ENCODE data around the gene PAQR4.

Gene PAQR4

GRCh38 chr16:2980227-2981176, 11.4 kb downstream of the PAQR4 start, which contains the start of gene PKMYT1:
Gene PKMYT1, minus strand, starts transcription at chr16:2980446. Its CDS starts 789 bp downstream, at chr16:2979657.
- H3K27me3 ChIP-seq (ENCODE audit: insufficient read depth, low read length), result no peaks in the 10 kb centered on the region
- peak within 1 kb of the TSS; percentile 96 for H3K4me3 ChIP-seq (ENCODE audit: low read depth, low read length, poor library complexity, severe bottlenecking)
- H3K36me3 ChIP-seq (ENCODE audit: insufficient read depth, low read length), result peaks cover 29% of the 10 kb centered on the region
- no peaks in the 10 kb centered on the region for H3K9me2 ChIP-seq (ENCODE audit: low read depth, low read length)
- TF ChIP-seq CTCF (IDR thresholded peaks at IDR 0.05; ENCODE audit: low read length) (no peak), EZH2 (IDR thresholded peaks at IDR 0.05; ENCODE audit: borderline replicate concordance, low read length) (no peak)
- peaks cover 3% of the 10 kb centered on the region; the same call in 1 of the 2 replicates for H3K79me2 ChIP-seq (ENCODE audit: insufficient read depth, low read length)
- H3K4me2 ChIP-seq (ENCODE audit: low read length), result peak within 1 kb of the TSS; percentile 85
- no peaks in the 10 kb centered on the region for H4K20me1 ChIP-seq (ENCODE audit: insufficient read depth, low read length)
- H3K27ac ChIP-seq (ENCODE audit: low read depth, low read length, poor library complexity, severe bottlenecking), result peak within 1 kb of the TSS; percentile 61
- peaks cover 52% of the 10 kb centered on the region for H3K4me1 ChIP-seq (ENCODE audit: insufficient read depth, low read length, severe bottlenecking)
- H3F3A ChIP-seq (ENCODE audit: insufficient read depth, low read length), result no peaks in the 10 kb centered on the region
- no peak within 1 kb of the TSS for H2AFZ ChIP-seq (ENCODE audit: low read length)
- peak within 1 kb of the TSS; percentile 91 for H3K9ac ChIP-seq (ENCODE audit: low read length)
- no peaks in the 10 kb centered on the region for H3K9me3 ChIP-seq (ENCODE audit: low read length)

GRCh38 chr16:2981177-2981898, 12.2 kb downstream of the PAQR4 start:
- Histone ChIP-seq H4K20me1 (ENCODE audit: insufficient read depth, low read length) (no peaks in the 10 kb centered on the region), H3F3A (ENCODE audit: insufficient read depth, low read length) (no peaks in the 10 kb centered on the region), H3K4me1 (ENCODE audit: insufficient read depth, low read length, severe bottlenecking) (peaks cover 49% of the 10 kb centered on the region), H3K9me2 (ENCODE audit: low read depth, low read length) (no peaks in the 10 kb centered on the region), H3K36me3 (ENCODE audit: insufficient read depth, low read length) (peaks cover 20% of the 10 kb centered on the region), H3K4me3 (ENCODE audit: low read depth, low read length, poor library complexity, severe bottlenecking) (peak overlapping the region; percentile 96), H3K27me3 (ENCODE audit: insufficient read depth, low read length) (no peaks in the 10 kb centered on the region), H3K79me2 (ENCODE audit: insufficient read depth, low read length) (peaks cover 3% of the 10 kb centered on the region; the same call in 1 of the 2 replicates), H2AFZ (ENCODE audit: low read length) (no peak overlapping the region), H3K9ac (ENCODE audit: low read length) (peak overlapping the region; percentile 91; the same call in 1 of the 2 replicates), H3K4me2 (ENCODE audit: low read length) (peak overlapping the region; percentile 85), H3K27ac (ENCODE audit: low read depth, low read length, poor library complexity, severe bottlenecking) (no peak overlapping the region), H3K9me3 (ENCODE audit: low read length) (no peaks in the 10 kb centered on the region)
- no peak for TF ChIP-seq CTCF (IDR thresholded peaks at IDR 0.05; ENCODE audit: low read length)

DNA sequence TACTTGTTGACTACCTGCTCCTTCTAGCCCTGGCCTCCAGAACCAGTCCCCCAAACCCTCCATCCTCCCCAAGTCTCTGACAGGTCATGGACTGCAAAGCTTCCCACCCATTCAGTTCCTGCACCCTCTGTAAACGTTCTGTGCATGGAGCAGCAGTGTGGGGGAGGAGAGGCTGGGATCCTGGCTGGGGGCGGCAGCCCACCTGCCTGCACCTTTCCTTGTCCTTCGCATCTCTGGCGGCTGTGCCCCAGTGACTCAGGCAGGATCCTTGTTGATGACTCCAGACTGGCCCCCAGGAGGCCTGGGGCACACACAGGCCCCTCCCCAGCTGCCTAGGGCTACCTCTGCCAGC, 12.7 kb downstream of the PAQR4 start:
- no peaks in the 10 kb centered on the region for H3K9me2 ChIP-seq (ENCODE audit: low read depth, low read length)
- no peaks in the 10 kb centered on the region for H4K20me1 ChIP-seq (ENCODE audit: insufficient read depth, low read length)
- H3K27ac ChIP-seq (ENCODE audit: low read depth, low read length, poor library complexity, severe bottlenecking), result no peak overlapping the region
- H3K27me3 ChIP-seq (ENCODE audit: insufficient read depth, low read length), result peaks cover 3% of the 10 kb centered on the region; the same call in 1 of the 2 replicates
- no peaks in the 10 kb centered on the region for H3K9me3 ChIP-seq (ENCODE audit: low read length)
- H3K4me1 ChIP-seq (ENCODE audit: insufficient read depth, low read length, severe bottlenecking), result peaks cover 49% of the 10 kb centered on the region
- no peak overlapping the region for H3K9ac ChIP-seq (ENCODE audit: low read length)
- no peaks in the 10 kb centered on the region for H3F3A ChIP-seq (ENCODE audit: insufficient read depth, low read length)
- H3K79me2 ChIP-seq (ENCODE audit: insufficient read depth, low read length), result peaks cover 3% of the 10 kb centered on the region; the same call in 1 of the 2 replicates
- no peak overlapping the region for H3K4me2 ChIP-seq (ENCODE audit: low read length)
- TF ChIP-seq CTCF (IDR thresholded peaks at IDR 0.05; ENCODE audit: low read length) (no peak), EZH2 (IDR thresholded peaks at IDR 0.05; ENCODE audit: borderline replicate concordance, low read length) (no peak)
- H2AFZ ChIP-seq (ENCODE audit: low read length), result no peak overlapping the region
- H3K36me3 ChIP-seq (ENCODE audit: insufficient read depth, low read length), result peaks cover 15% of the 10 kb centered on the region; the same call in 1 of the 2 replicates
- no peak overlapping the region for H3K4me3 ChIP-seq (ENCODE audit: low read depth, low read length, poor library complexity, severe bottlenecking)

Measured in OCI-LY1 (cell line).